ENCODE results near the gene RAB34. TPM values are rescaled to one million over a fixed set of nuclear protein-coding genes. Genes with fewer than 3 reads are reported as not detected.

RAB34 gene
- 172 and 176 TPM in 2 replicates for total RNA-seq

GRCh38 chr17:28717578-28718332 lies at the start of gene RAB34:
TSS of gene RAB34 (minus strand) at chr17:28717868. CDS start at chr17:28717266, 602 bp downstream.

GRCh38 chr17:28743243-28744103 lies 25.8 kb upstream of the RAB34 start, which contains the start of gene TRAF4:
TSS of gene TRAF4 (plus strand) at chr17:28744011. CDS start at chr17:28744113, 102 bp downstream.

GRCh38 chr17:28728364-28729200 lies 10.9 kb upstream of the RAB34 start, which contains the start of gene NEK8:
TSS of gene NEK8 (plus strand) at chr17:28728788. CDS start at chr17:28728814, 26 bp downstream.

GRCh38 chr17:28726226-28726626 lies 8.6 kb upstream of the RAB34 start, which contains the start of gene TLCD1:
TSS of gene TLCD1 (minus strand) at chr17:28726233. CDS start at chr17:28726097, 136 bp downstream.

GRCh38 chr17:28711723-28712031 lies 6.0 kb downstream of the RAB34 start, which contains the start of gene PROCA1:
TSS of gene PROCA1 (minus strand) at chr17:28711888. CDS start at chr17:28711660, 228 bp downstream.

Other genes starting within 250 kb of the RAB34 start
- gene SLC13A2, start 244.2 kb downstream of the RAB34 start, total RNA-seq: not detected in 2 replicates
- under 0.01 TPM in 1 of 2 replicates, not detected in the other for gene FOXN1, start 211.5 kb downstream of the RAB34 start, total RNA-seq
- 14.1 and 23.4 TPM in 2 replicates for gene UNC119, start 165.2 kb downstream of the RAB34 start, total RNA-seq
- gene PIGS, start 146.3 kb downstream of the RAB34 start, total RNA-seq: 31.2 and 47.4 TPM in 2 replicates
- gene ALDOC, start 141.0 kb downstream of the RAB34 start, total RNA-seq: 56.9 and 110 TPM in 2 replicates
- gene SPAG5, start 118.8 kb downstream of the RAB34 start, total RNA-seq: 30.0 and 101 TPM in 2 replicates
- 8.1 and 8.9 TPM in 2 replicates for gene RSKR, start 103.7 kb downstream of the RAB34 start, total RNA-seq
- 144 and 149 TPM in 2 replicates for gene BLTP2, start 72.7 kb downstream of the RAB34 start, total RNA-seq
- 42.5 and 44.0 TPM in 2 replicates for gene SDF2, start 56.0 kb downstream of the RAB34 start, total RNA-seq
- 53.9 and 56.0 TPM in 2 replicates for gene SUPT6H, start 55.7 kb downstream of the RAB34 start, total RNA-seq
- 1.7 and 1.8 TPM in 2 replicates for gene PROCA1, start 6.0 kb downstream of the RAB34 start, total RNA-seq
- gene RPL23A, start 2.1 kb upstream of the RAB34 start, total RNA-seq: 638 and 677 TPM in 2 replicates
- gene TLCD1, start 8.4 kb upstream of the RAB34 start, total RNA-seq: 2.0 and 3.8 TPM in 2 replicates
- gene NEK8, start 10.9 kb upstream of the RAB34 start, total RNA-seq: 3.0 and 3.5 TPM in 2 replicates
- 13.4 and 30.5 TPM in 2 replicates for gene TRAF4, start 26.1 kb upstream of the RAB34 start, total RNA-seq
- 1.8 and 2.0 TPM in 2 replicates for gene FAM222B, start 124.9 kb upstream of the RAB34 start, total RNA-seq
- 24.2 and 29.1 TPM in 2 replicates for gene ERAL1, start 137.1 kb upstream of the RAB34 start, total RNA-seq
- gene FLOT2, start 179.9 kb upstream of the RAB34 start, total RNA-seq: 37.2 and 43.0 TPM in 2 replicates
- 6.5 and 8.0 TPM in 2 replicates for gene DHRS13, start 185.2 kb upstream of the RAB34 start, total RNA-seq
- gene PHF12, start 233.7 kb upstream of the RAB34 start, total RNA-seq: 12.8 and 18.6 TPM in 2 replicates